ENCODE results near the gene RFX4. TPM values are rescaled to one million over a fixed set of nuclear protein-coding genes. Genes with fewer than 3 reads are reported as not detected.

RFX4 gene
- total RNA-seq, 1 experiment from 2014 or later, result not detected

- TF ChIP-seq CTCF (IDR thresholded peaks at IDR 0.05), result peak; percentile 32
- no peak for TF ChIP-seq TCF7L2 (IDR thresholded peaks at IDR 0.05; ENCODE audit: low read depth, low read length)
- peaks cover 16% of the 10 kb centered on the region; the same call in 1 of the 2 replicates for H3K27me3 ChIP-seq (ENCODE audit: control insufficient read depth, insufficient read depth, low read length)
- no peaks in the 10 kb centered on the region for H3K9me3 ChIP-seq (ENCODE audit: control insufficient read depth, insufficient read depth, low read depth, low read length)
- ATAC-seq (0 out of 2 replicates have a peak, but pooled peaks have one; percentile 65), DNase-seq (ENCODE audit: low read depth, low spot score) (no peak)
- intact Hi-C loops (cut with micrococcal nuclease; ENCODE audit: unreplicated experiment) (no loop called here), in situ Hi-C loops (cut with HindIII; ENCODE audit: low pct_unique_long_range_greater_than_20kb, low sequenced_read_pairs) (no loop called here)
- H3K4me3 ChIP-seq (ENCODE audit: low read depth in 2 of 2, low read length in 2 of 2), result no peak overlapping the region
- BruUV-seq (replicated peaks), result no TSS peak
- POLR2A ChIA-PET, result no interaction called here
- CTCF ChIA-PET, result interaction anchor here (0.5 kb wide), 1 partner anchor 13 kb away, joined by 3 read pairs; no protein-coding TSS in a partner anchor
- no peaks in the 10 kb centered on the region; the same call in 1 of the 2 replicates for H3K4me1 ChIP-seq (ENCODE audit: control insufficient read depth, insufficient read depth, low read length)
- no peak overlapping the region for H3K27ac ChIP-seq (ENCODE audit: low read length)
- H3K36me3 ChIP-seq (ENCODE audit: control insufficient read depth, insufficient read depth, low read length), result no peaks in the 10 kb centered on the region
Measured at GRCh38 chr12:106736051-106736957, 153.5 kb downstream of the RFX4 start.

GRCh38 chr12:106739318-106739717 lies 156.5 kb downstream of the RFX4 start:
- POLR2A ChIA-PET, result no interaction called here
- intact Hi-C loops (cut with micrococcal nuclease; ENCODE audit: unreplicated experiment) (no loop called here), in situ Hi-C loops (cut with HindIII; ENCODE audit: low pct_unique_long_range_greater_than_20kb, low sequenced_read_pairs) (no loop called here)
- no peak overlapping the region for H3K27ac ChIP-seq (ENCODE audit: low read length)
- H3K4me1 ChIP-seq (ENCODE audit: control insufficient read depth, insufficient read depth, low read length), result no peaks in the 10 kb centered on the region; the same call in 1 of the 2 replicates
- H3K36me3 ChIP-seq (ENCODE audit: control insufficient read depth, insufficient read depth, low read length), result no peaks in the 10 kb centered on the region
- H3K9me3 ChIP-seq (ENCODE audit: control insufficient read depth, insufficient read depth, low read depth, low read length), result no peaks in the 10 kb centered on the region
- ATAC-seq (no peak), DNase-seq (ENCODE audit: low read depth, low spot score) (no peak)
- peaks cover 23% of the 10 kb centered on the region; the same call in 1 of the 2 replicates for H3K27me3 ChIP-seq (ENCODE audit: control insufficient read depth, insufficient read depth, low read length)
- BruUV-seq (replicated peaks), result no TSS peak
- CTCF ChIA-PET, result no interaction called here
- no peak for TF ChIP-seq REST (IDR thresholded peaks at IDR 0.05; ENCODE audit: insufficient read depth in 1 of 2, low read depth in 2 of 2, low read length in 1 of 2)
- no peak overlapping the region for H3K4me3 ChIP-seq (ENCODE audit: low read depth in 2 of 2, low read length in 2 of 2)

- BruUV-seq (replicated peaks), result no TSS peak
- Histone ChIP-seq H3K4me3 (ENCODE audit: low read depth in 2 of 2, low read length in 2 of 2) (no peak overlapping the region), H3K4me1 (ENCODE audit: control insufficient read depth, insufficient read depth, low read length) (no peaks in the 10 kb centered on the region; the same call in 1 of the 2 replicates), H3K27ac (ENCODE audit: low read length) (no peak overlapping the region), H3K27me3 (ENCODE audit: control insufficient read depth, insufficient read depth, low read length) (peaks cover 29% of the 10 kb centered on the region; the same call in 1 of the 2 replicates), H3K36me3 (ENCODE audit: control insufficient read depth, insufficient read depth, low read length) (no peaks in the 10 kb centered on the region), H3K9me3 (ENCODE audit: control insufficient read depth, insufficient read depth, low read depth, low read length) (no peaks in the 10 kb centered on the region)
- ChIA-PET CTCF (no interaction called here), POLR2A (no interaction called here)
- ATAC-seq (no peak), DNase-seq (ENCODE audit: low read depth, low spot score) (no peak)
- intact Hi-C loops (cut with micrococcal nuclease; ENCODE audit: unreplicated experiment) (no loop called here), in situ Hi-C loops (cut with HindIII; ENCODE audit: low pct_unique_long_range_greater_than_20kb, low sequenced_read_pairs) (no loop called here)
- no peak for TF ChIP-seq TCF7L2 (IDR thresholded peaks at IDR 0.05; ENCODE audit: low read depth, low read length)
- TF ChIP-seq REST (IDR thresholded peaks at IDR 0.05; ENCODE audit: insufficient read depth in 1 of 2, low read depth in 2 of 2, low read length in 1 of 2), result no peak
- no peak for TF ChIP-seq SIN3A (IDR thresholded peaks at IDR 0.05; ENCODE audit: borderline replicate concordance, insufficient read depth, low read depth, low read length)
- TF ChIP-seq CTCF (IDR thresholded peaks at IDR 0.05), result no peak
- TF ChIP-seq POLR2AphosphoS5 (IDR thresholded peaks at IDR 0.05; ENCODE audit: low read depth, low read length), result no peak
Measured at GRCh38 chr12:106739815-106740530, 157.2 kb downstream of the RFX4 start.

Data from Panc1 (cell line).